ENCODE data around the gene CLEC6A. TPM values are rescaled to one million over a fixed set of nuclear protein-coding genes. Genes with fewer than 3 reads are reported as not detected.

The CLEC6A gene
- total RNA-seq, 1 experiment from 2014 or later = not detected

- Histone ChIP-seq H3K4me1 (ENCODE audit: insufficient read depth, low read length, poor library complexity, severe bottlenecking) (no peaks in the 10 kb centered on the region), H3K4me3 (ENCODE audit: low read depth, low read length, poor library complexity, severe bottlenecking) (no peak overlapping the region), H3K36me3 (ENCODE audit: insufficient read depth, low read length, poor library complexity, severe bottlenecking) (no peaks in the 10 kb centered on the region), H3K27me3 (replicated peaks; ENCODE audit: insufficient read depth, low read depth, low read length, poor library complexity) (peaks cover 6% of the 10 kb centered on the region), H3K27ac (ENCODE audit: low read depth, low read length, poor library complexity, severe bottlenecking) (no peak overlapping the region), H3K9me3 (ENCODE audit: low read depth, low read length, poor library complexity, severe bottlenecking) (no peaks in the 10 kb centered on the region)
- TF ChIP-seq, protein P1, sequence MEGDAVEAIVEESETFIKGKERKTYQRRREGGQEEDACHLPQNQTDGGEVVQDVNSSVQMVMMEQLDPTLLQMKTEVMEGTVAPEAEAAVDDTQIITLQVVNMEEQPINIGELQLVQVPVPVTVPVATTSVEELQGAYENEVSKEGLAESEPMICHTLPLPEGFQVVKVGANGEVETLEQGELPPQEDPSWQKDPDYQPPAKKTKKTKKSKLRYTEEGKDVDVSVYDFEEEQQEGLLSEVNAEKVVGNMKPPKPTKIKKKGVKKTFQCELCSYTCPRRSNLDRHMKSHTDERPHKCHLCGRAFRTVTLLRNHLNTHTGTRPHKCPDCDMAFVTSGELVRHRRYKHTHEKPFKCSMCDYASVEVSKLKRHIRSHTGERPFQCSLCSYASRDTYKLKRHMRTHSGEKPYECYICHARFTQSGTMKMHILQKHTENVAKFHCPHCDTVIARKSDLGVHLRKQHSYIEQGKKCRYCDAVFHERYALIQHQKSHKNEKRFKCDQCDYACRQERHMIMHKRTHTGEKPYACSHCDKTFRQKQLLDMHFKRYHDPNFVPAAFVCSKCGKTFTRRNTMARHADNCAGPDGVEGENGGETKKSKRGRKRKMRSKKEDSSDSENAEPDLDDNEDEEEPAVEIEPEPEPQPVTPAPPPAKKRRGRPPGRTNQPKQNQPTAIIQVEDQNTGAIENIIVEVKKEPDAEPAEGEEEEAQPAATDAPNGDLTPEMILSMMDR (conservative IDR thresholded peaks at IDR 0.05; ENCODE audit: low read depth, low read length) = no peak
- TF ChIP-seq EZH2 (IDR thresholded peaks at IDR 0.05; ENCODE audit: borderline replicate concordance, low read depth, low read length, poor library complexity, severe bottlenecking) = no peak
- CTCF ChIA-PET = no interaction called here
- intact Hi-C loops (cut with micrococcal nuclease; ENCODE audit: unreplicated experiment) = no loop called here
- POLR2A ChIA-PET (ENCODE audit: low non-redundant PET) = no interaction called here
- BruUV-seq (replicated peaks) = no TSS peak
- no peak for DNase-seq (ENCODE audit: low spot score)
Observed at GRCh38 chr12:8466241-8466640, 10.5 kb downstream of the CLEC6A start.

DNA sequence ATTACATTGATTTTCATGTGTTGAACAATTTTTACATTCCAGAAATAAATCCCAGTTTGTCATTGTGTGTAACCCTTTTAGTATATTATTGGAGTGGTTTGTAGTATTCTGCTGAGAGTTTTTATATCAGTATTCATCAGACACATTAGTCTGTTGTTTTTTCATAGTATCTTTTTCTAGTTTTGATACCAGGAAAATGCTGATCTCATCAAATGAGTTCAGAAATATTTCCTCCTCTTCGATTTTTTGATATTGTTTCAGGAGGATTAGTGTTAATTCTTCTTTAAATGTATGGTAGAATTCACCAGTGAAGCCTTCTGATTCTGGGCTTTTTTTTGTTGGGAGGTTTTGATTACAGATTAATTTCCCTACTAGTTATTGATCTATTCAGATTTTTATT lies 15.3 kb downstream of the CLEC6A start:
- no peak overlapping the region for H3K4me3 ChIP-seq (ENCODE audit: low read depth, low read length, poor library complexity, severe bottlenecking)
- H3K4me1 ChIP-seq (ENCODE audit: insufficient read depth, low read length, poor library complexity, severe bottlenecking) = no peaks in the 10 kb centered on the region
- no peak for DNase-seq (ENCODE audit: low spot score)
- H3K27ac ChIP-seq (ENCODE audit: low read depth, low read length, poor library complexity, severe bottlenecking) = no peak overlapping the region
- CTCF ChIA-PET = no interaction called here
- POLR2A ChIA-PET (ENCODE audit: low non-redundant PET) = no interaction called here
- H3K9me3 ChIP-seq (ENCODE audit: low read depth, low read length, poor library complexity, severe bottlenecking) = no peaks in the 10 kb centered on the region
- TF ChIP-seq EZH2 (IDR thresholded peaks at IDR 0.05; ENCODE audit: borderline replicate concordance, low read depth, low read length, poor library complexity, severe bottlenecking) = no peak
- TF ChIP-seq, protein P1 (conservative IDR thresholded peaks at IDR 0.05; ENCODE audit: low read depth, low read length) = no peak
- no TSS peak for BruUV-seq (replicated peaks)
- intact Hi-C loops (cut with micrococcal nuclease; ENCODE audit: unreplicated experiment) = no loop called here
- peaks cover under 1% of the 10 kb centered on the region for H3K27me3 ChIP-seq (replicated peaks; ENCODE audit: insufficient read depth, low read depth, low read length, poor library complexity)
- no peaks in the 10 kb centered on the region for H3K36me3 ChIP-seq (ENCODE audit: insufficient read depth, low read length, poor library complexity, severe bottlenecking)

GRCh38 chr12:8475508-8476203 lies 19.9 kb downstream of the CLEC6A start:
- no peaks in the 10 kb centered on the region for H3K4me1 ChIP-seq (ENCODE audit: insufficient read depth, low read length, poor library complexity, severe bottlenecking)
- no peaks in the 10 kb centered on the region for H3K9me3 ChIP-seq (ENCODE audit: low read depth, low read length, poor library complexity, severe bottlenecking)
- no peak for TF ChIP-seq EZH2 (IDR thresholded peaks at IDR 0.05; ENCODE audit: borderline replicate concordance, low read depth, low read length, poor library complexity, severe bottlenecking)
- TF ChIP-seq, protein P1 (conservative IDR thresholded peaks at IDR 0.05; ENCODE audit: low read depth, low read length) = no peak
- no peak overlapping the region for H3K27ac ChIP-seq (ENCODE audit: low read depth, low read length, poor library complexity, severe bottlenecking)
- no peaks in the 10 kb centered on the region for H3K27me3 ChIP-seq (replicated peaks; ENCODE audit: insufficient read depth, low read depth, low read length, poor library complexity)
- intact Hi-C loops (cut with micrococcal nuclease; ENCODE audit: unreplicated experiment) = no loop called here
- POLR2A ChIA-PET (ENCODE audit: low non-redundant PET) = no interaction called here
- CTCF ChIA-PET = no interaction called here
- no peak overlapping the region for H3K4me3 ChIP-seq (ENCODE audit: low read depth, low read length, poor library complexity, severe bottlenecking)
- H3K36me3 ChIP-seq (ENCODE audit: insufficient read depth, low read length, poor library complexity, severe bottlenecking) = no peaks in the 10 kb centered on the region
- BruUV-seq (replicated peaks) = no TSS peak
- no peak for DNase-seq (ENCODE audit: low spot score)
